Esophagus squamous epithelium (tissue), 5 donors: ENCODE results near the gene TBK1. TPM values are rescaled to one million over a fixed set of nuclear protein-coding genes. Genes with fewer than 3 reads are reported as not detected.

Experiments used
- DNase-seq: peaks from one replicate; lab custom pipeline; 2025; lab: John Stamatoyannopoulos, UW
- H3K27ac ChIP-seq, 4 donors: fragments of 200-600 bp; sonication (generic); one replicate each; pipeline ENCODE4 v1.5.1; 2016 to 2019; ENCODE audit warnings: mild to moderate bottlenecking in 1 of 4
- H3K27me3 ChIP-seq, 4 donors: fragments of 200-600 bp; sonication (generic); 1 replicate in 3 of 4; 2 replicates in 1 of 4; pipeline versions ENCODE4 v1.5.1 to v1.6.0; 2017 to 2021; ENCODE audit warnings: antibody characterized with exemption in 1 of 4
- H3K36me3 ChIP-seq, 3 donors: fragments of 200-600 bp; sonication (generic); one replicate each; pipeline ENCODE4 v1.5.1; 2016 to 2019
- H3K4me1 ChIP-seq, 3 donors: fragments of 200-600 bp; sonication (generic); one replicate each; pipeline ENCODE4 v1.5.1; 2017 to 2019
- H3K4me3 ChIP-seq, 4 donors: fragments of 200-600 bp; sonication (generic); 1 replicate in 3 of 4; 2 replicates in 1 of 4; pipeline ENCODE4 v1.5.1; 2016 to 2019; ENCODE audit warnings: mild to moderate bottlenecking in 2 of 4, moderate library complexity in 1 of 4
- H3K9me3 ChIP-seq, 3 donors: fragments of 200-600 bp; sonication (generic); one replicate each; pipeline ENCODE4 v1.5.1; 2016 to 2019
- POLR2A ChIP-seq, 4 donors: fragments of 450-650 bp; IDR thresholded peaks; one replicate each; pipeline ENCODE4 v1.6.1; 2017; ENCODE audit warnings: antibody characterized with exemption in 4 of 4, mild to moderate bottlenecking in 4 of 4, moderate library complexity in 3 of 4
- WGBS, 2 donors: methylation state at CpG; one replicate each; pipeline ENCODE4 v1.1.5; 2018; 5-methylcytosine and 5-hydroxymethylcytosine counted together
- intact Hi-C: fragments of 100-400 bp; cut with DNase I; formaldehyde crosslinking; loops from one replicate; pipeline ENCODE4 v1.15.0; 2022
- total RNA-seq, 4 donors: library from RNA; depleted of rRNA; stranded (reverse); fragments of >200 nt; gene quantifications; one replicate each; pipeline ENCODE4 v1.1.0, GENCODE V29; 2016
- TF ChIP-seq, protein P1 (sequence below), 6 experiments: fragments of 450-650 bp in 4 of 6; fragments of 200-600 bp in 2 of 6; sonication (generic) in 2 of 6; IDR thresholded peaks; one replicate each; pipeline ENCODE4 v1.5.1; 2016 to 2019; ENCODE audit warnings: antibody characterized with exemption in 6 of 6, mild to moderate bottlenecking in 4 of 6, moderate library complexity in 4 of 6
- donor health status: DM: yes; HTN: yes; CAD: no.

TBK1 gene
- total RNA-seq, 4 donors from 2014 or later = 12.5 to 25.7 (median 20.7) TPM

DNA sequence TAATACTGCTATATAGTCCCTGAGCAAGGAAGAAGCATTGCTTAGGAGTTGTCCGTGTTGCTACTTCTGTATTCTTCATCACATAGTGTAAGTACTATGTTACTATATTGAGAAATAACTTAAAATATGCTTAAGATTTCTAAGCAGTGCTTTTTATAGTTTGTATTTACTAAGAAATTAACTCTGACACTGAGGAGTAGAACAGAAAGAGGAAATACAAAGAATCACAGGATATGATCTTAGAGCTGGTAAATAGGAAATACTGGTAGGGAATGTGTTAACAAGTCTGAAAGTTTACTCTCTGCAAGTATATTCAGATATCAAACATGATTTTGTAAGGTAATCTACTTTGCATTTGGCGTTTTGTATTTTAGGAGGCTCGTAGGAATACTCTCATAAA, 32.2 kb upstream of the TBK1 start:
- 80 to 83% methylated on average over 3 of the region's 3 CpGs for WGBS, 2 donors
- TF ChIP-seq, protein P1, sequence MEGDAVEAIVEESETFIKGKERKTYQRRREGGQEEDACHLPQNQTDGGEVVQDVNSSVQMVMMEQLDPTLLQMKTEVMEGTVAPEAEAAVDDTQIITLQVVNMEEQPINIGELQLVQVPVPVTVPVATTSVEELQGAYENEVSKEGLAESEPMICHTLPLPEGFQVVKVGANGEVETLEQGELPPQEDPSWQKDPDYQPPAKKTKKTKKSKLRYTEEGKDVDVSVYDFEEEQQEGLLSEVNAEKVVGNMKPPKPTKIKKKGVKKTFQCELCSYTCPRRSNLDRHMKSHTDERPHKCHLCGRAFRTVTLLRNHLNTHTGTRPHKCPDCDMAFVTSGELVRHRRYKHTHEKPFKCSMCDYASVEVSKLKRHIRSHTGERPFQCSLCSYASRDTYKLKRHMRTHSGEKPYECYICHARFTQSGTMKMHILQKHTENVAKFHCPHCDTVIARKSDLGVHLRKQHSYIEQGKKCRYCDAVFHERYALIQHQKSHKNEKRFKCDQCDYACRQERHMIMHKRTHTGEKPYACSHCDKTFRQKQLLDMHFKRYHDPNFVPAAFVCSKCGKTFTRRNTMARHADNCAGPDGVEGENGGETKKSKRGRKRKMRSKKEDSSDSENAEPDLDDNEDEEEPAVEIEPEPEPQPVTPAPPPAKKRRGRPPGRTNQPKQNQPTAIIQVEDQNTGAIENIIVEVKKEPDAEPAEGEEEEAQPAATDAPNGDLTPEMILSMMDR (IDR thresholded peaks at IDR 0.05) = no peak
- no peak for TF ChIP-seq POLR2A (IDR thresholded peaks at IDR 0.05)
- Histone ChIP-seq H3K36me3 (peaks cover 18 to 100% (median 46%) of the 10 kb centered on the region in 3 donors), H3K27ac (no peak overlapping the region), H3K4me3 (no peak overlapping the region), H3K4me1 (no peaks in the 10 kb centered on the region), H3K9me3 (no peaks in the 10 kb centered on the region), H3K27me3 (no peaks in the 10 kb centered on the region)
- DNase-seq = no peak
- intact Hi-C loops = no loop called here

DNA sequence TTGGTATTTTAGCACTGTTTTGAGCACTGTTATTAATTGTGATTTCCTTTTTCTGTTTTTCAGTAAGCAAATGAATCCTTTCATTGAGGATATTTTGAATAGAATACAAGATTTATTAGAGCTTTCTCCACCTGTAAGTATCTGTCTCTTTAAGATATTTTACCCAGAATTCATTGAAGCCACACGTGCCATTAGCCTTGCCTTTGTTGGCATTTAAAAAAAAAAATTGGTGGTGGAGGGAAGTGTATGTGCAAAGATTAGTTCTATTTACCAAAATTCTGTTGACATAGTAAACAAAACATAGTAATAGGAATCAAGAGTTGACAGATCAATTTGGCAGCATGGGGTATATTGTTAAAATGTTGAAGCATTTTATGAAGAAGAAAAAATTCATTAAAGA, 23.9 kb upstream of the TBK1 start:
- TF ChIP-seq, protein P1 (IDR thresholded peaks at IDR 0.05) = no peak
- TF ChIP-seq POLR2A (IDR thresholded peaks at IDR 0.05) = no peak
- Histone ChIP-seq H3K9me3 (no peaks in the 10 kb centered on the region), H3K27ac (no peak overlapping the region), H3K4me1 (no peaks in the 10 kb centered on the region), H3K27me3 (no peaks in the 10 kb centered on the region), H3K4me3 (no peak overlapping the region), H3K36me3 (peaks cover 13 to 100% (median 59%) of the 10 kb centered on the region in 3 donors)
- 7 to 33% methylated on average over 1 of the region's 1 CpG for WGBS, 2 donors
- intact Hi-C loops = no loop called here
- no peak for DNase-seq

DNA sequence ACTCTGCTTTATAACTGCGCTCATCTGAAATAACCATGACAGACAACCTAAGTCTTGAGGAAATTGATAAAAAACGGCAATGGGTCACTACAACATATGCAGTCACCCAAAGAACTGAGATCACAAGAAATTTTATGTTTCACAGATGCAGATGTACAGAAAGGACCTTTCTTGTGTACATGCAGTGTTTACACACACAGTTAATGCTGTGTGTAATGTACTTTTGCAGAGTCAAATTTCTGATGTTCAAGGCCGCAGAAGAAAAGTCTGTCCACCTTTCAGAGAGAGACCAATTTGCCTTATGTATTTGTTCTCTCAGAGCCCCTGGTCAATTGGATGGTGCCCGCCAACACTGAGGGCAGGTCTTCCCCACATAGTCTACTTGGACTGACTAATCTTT, 23.0 kb upstream of the TBK1 start:
- H3K27me3 ChIP-seq = no peaks in the 10 kb centered on the region
- intact Hi-C loops = no loop called here
- no peaks in the 10 kb centered on the region for H3K4me1 ChIP-seq
- H3K27ac ChIP-seq = no peak overlapping the region
- H3K9me3 ChIP-seq = no peaks in the 10 kb centered on the region
- DNase-seq = no peak
- 89 to 95% methylated on average over 4 of the region's 4 CpGs for WGBS, 2 donors
- no peak overlapping the region for H3K4me3 ChIP-seq
- peaks cover 13 to 100% (median 52%) of the 10 kb centered on the region in 3 donors for H3K36me3 ChIP-seq
- TF ChIP-seq, protein P1 (IDR thresholded peaks at IDR 0.05) = no peak
- no peak for TF ChIP-seq POLR2A (IDR thresholded peaks at IDR 0.05)

DNA sequence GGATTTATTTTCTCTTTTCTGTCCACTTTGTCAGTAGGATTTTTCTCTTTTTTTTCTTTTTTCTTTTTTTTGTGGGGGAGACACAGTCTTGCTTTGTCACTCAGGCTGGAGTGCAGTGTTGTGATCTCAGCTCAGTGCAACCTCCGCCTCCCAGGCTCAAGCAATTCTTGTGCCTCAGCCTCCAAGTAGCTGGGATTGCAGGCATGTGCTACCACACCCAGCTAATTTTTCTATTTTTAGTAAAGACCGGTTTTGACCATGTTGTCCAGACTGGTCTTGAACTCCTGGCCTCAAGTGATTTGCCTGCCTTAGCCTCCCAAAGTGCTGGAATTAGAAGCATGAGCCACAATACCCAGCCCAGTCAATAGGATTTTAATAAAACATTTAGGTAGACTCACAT, 21.0 kb upstream of the TBK1 start:
- Histone ChIP-seq H3K9me3 (no peaks in the 10 kb centered on the region), H3K27ac (no peak overlapping the region), H3K4me1 (no peaks in the 10 kb centered on the region), H3K27me3 (no peaks in the 10 kb centered on the region), H3K4me3 (no peak overlapping the region), H3K36me3 (peaks cover 4 to 100% (median 55%) of the 10 kb centered on the region in 3 donors)
- TF ChIP-seq, protein P1 (IDR thresholded peaks at IDR 0.05) = no peak
- TF ChIP-seq POLR2A (IDR thresholded peaks at IDR 0.05) = no peak
- 45 to 75% methylated on average over 2 of the region's 2 CpGs for WGBS, 2 donors
- no peak for DNase-seq
- intact Hi-C loops = no loop called here

DNA sequence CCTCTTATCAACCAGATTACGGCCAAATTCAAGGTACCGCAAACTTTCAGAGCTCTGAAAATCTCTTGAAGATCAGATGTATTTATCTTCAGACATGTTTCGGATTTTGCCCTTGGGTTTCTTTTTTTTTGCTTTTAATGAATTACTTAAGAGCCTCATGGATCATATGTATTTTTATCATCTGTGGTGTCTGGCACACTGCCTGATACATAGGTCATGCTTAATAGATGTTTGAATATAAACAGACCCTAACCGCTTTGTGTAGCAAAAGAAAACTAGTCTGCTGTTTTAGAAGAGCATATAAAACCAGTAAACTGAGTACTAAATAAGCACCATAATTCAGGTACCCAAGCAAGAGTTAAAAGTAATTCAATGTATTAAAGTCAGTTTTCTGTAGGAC, 20.1 kb upstream of the TBK1 start:
- Histone ChIP-seq H3K9me3 (no peaks in the 10 kb centered on the region), H3K27me3 (no peaks in the 10 kb centered on the region), H3K4me1 (no peaks in the 10 kb centered on the region), H3K36me3 (peaks cover 7 to 100% (median 51%) of the 10 kb centered on the region in 3 donors), H3K4me3 (no peak overlapping the region), H3K27ac (no peak overlapping the region)
- TF ChIP-seq POLR2A (IDR thresholded peaks at IDR 0.05) = no peak
- TF ChIP-seq, protein P1 (IDR thresholded peaks at IDR 0.05) = no peak
- no peak for DNase-seq
- 92 to 94% methylated on average over 4 of the region's 4 CpGs for WGBS, 2 donors
- intact Hi-C loops = no loop called here
